COLO829 (cell line): ENCODE results near the gene SYCE1.
"Not testable (repeated sequence)": the region's sequence is repeated elsewhere in the genome, so short reads cannot be mapped to it uniquely, and the experiment has no call there.

Source experiments
- DNase-seq: peaks from one replicate; pipeline ENCODE4 v3.0.0; 2012; ENCODE audit warnings: low spot score

SYCE1 gene

DNA sequence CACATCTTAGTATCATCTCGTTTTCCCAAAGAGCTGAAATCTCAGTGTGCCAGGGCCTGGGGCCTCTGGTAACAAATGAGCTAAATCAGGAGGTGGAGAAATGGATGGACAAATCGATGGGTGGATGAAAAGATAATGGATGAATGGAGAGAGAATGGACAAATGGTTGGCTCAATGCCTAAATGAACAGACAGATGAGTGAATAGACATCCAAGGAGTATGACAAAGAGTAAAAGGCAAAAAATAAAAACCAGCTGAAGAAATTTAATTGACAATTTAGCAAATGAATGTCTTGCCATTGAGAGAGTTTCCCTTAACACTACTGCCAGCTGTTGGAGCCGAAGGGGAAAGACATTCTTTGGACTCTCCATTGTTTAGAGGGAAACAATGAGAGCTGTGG is 8.0 kb downstream of the SYCE1 start:
- no peak for DNase-seq

- DNase-seq: no peak
Measured at GRCh38 chr10:133555521-133555920, 9.9 kb downstream of the SYCE1 start.

GRCh38 chr10:133554600-133554999 is 10.8 kb downstream of the SYCE1 start:
- DNase-seq: no peak

- no peak for DNase-seq
Measured at GRCh38 chr10:133544506-133544905, 20.9 kb downstream of the SYCE1 start.

GRCh38 chr10:133541441-133541975 is 23.9 kb downstream of the SYCE1 start:
- DNase-seq: not testable (repeated sequence)

GRCh38 chr10:133537546-133538545 is 27.5 kb downstream of the SYCE1 start:
- no peak for DNase-seq

- no peak for DNase-seq
Measured at GRCh38 chr10:133536198-133536597, 29.2 kb downstream of the SYCE1 start.

GRCh38 chr10:133534417-133534816 is 31.0 kb downstream of the SYCE1 start:
- DNase-seq: no peak

- no peak for DNase-seq
Measured at GRCh38 chr10:133532871-133533270, 32.5 kb downstream of the SYCE1 start.

GRCh38 chr10:133530506-133530905 is 34.9 kb downstream of the SYCE1 start:
- no peak for DNase-seq

DNA sequence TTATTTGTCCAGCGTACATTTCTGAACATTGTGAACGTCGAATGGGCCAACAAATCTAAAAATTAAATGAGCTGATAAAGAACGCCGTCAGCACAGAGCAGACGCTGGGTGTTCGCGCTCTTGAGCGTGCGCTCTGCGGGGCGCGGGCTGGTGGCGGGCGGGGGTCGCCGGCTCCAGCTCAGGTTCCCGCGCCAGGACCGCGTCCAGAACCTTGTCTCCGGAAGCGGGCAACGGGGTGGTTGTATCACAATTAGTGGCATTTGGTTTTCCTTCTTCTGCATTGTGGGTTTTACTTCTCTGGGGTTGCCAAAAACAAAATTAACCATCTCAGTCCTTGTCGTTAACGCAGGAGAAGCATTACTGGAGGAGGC is 35.8 kb downstream of the SYCE1 start:
- DNase-seq: no peak

DNA sequence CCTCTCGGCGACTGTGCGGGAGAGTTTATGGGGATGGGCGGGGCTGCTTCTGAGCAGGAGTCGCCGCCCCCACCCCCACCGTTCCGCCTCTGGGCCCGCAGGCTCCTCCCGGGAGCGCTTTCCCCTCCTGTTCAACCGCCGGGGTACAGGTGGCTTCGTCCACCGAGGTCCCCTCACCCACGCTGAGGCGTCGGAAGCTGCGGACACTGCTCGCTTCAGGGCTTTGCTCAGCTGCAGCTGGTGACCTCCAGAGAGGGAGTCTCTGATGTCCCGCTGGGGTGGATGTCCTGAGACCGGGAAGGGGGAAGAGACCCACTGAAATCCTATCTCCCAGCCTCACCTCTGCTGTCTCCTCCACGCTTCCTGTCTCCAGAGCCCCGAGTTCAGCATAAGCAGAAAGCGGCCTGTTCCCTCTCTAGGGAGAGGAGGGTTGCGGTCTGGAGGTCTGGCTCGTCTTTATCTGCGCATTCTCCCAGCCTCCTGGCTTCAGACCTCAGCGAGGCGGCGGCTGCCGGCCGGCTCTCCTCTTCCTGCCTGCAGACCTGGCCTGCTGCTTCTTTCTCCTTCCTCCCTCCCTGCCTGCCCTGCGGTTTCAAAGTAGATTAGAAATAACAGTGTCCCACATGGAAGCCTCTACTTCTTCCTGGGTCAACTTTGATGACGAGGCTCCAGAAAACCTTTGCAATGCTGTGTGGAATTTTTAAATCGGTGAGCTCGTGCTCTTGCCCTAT is 36.4 kb downstream of the SYCE1 start:
- no peak for DNase-seq

DNA sequence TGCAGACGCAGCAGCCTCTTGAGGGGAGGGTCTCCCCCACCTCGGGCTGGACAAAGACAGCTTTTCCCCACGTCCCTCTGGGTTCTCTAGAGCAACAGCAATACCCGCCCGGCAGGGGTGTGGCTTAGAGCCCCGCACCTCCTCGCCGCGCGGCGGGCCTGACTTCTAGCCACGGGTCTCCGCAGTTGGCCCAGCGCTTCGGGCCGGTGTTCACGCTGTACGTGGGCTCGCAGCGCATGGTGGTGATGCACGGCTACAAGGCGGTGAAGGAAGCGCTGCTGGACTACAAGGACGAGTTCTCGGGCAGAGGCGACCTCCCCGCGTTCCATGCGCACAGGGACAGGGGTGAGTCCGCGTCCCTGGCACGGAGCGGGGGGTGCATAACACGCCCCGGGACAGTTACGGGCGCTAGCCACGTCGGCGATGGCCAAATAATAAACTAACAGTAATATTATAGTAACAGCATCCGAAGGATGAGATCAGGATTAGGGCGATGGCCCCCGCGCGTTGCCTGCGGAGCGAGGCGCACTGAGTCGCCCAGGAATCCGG is 37.0 kb downstream of the SYCE1 start:
- no peak for DNase-seq

DNA sequence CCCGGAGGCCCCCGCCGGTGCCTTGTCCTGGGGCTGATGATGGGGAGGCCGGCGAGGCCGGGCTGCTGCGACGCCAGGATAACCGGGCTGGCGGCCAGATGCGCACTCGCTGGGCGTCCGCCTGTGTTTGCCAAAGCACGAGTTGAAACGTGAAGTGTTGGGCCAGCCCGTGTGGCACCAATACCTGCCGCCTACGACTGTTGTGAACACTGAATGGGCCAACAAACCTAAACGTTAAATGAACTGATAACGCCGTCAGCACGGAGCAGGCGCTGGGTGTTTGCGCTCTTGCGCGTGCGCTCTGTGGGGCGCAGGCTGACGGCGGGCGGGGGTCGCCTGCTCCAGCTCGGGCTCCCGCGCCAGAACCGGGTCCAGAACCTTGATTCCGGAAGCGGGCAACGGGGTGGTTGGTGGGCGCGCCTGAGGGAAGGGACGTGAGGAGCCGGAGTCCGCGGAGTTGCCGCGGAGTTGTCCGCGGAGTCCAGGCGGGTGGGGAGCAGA is 37.6 kb downstream of the SYCE1 start:
- no peak for DNase-seq

GRCh38 chr10:133526957-133527588 is 38.3 kb downstream of the SYCE1 start, which contains the start of gene CYP2E1:
CYP2E1 (plus strand) TSS chr10:133527363; CDS start chr10:133527396, 33 bp downstream.
- DNase-seq: no peak

GRCh38 chr10:133525444-133525843 is 39.9 kb downstream of the SYCE1 start:
- DNase-seq: no peak

DNA sequence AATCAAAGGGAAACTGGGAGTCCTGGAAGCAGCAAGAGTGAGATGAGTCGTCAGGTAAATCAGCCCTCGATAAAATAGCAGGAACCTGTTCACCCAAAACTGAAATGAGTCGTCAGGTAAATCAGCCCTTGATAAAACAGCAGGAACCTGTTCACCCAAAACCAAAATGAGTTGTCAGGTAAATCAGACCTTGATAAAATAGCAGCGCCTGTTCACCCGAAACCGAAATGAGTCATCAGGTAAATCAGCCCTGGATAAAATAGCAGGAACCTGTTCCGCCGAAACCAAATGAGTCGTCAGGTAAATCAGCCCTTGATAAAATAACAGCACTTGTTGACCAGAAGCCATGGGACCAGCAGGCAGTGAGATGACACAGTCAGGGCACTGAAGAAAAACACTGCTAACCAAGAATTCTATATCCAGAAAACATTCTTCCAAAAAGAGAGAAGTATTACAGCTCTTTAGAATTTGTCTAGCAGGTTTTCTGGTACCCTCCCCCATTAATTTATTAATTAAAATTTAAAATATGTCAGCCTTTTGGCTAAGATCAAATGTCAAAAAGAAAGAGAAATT is 41.7 kb downstream of the SYCE1 start:
- no peak for DNase-seq

DNA sequence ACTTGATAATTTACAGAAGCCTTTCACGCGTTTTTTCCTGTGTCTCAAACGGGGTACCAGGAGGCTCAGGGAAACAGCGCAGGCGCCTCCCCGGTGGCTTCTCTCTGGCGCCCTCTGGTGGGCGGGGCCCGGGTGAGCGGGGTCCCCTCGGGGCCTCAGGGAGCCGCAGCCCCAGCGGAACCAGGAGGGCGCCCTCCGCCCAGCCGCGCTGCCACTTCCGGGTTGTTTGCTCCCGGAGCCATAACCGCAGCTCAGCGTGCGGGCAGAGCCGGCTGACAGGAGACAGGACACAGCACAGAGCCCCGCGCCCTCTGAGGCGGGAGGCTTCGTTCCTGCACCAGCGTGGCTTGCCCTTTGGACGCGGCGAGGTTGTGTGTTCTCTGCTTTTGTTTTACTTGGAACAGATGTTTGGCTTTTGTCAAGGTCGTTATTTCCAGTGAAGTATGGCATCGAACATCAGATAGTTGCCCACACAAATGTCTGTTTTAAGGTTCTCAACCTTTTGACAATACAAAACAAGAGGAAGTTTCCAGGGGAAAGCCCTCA is 45.1 kb downstream of the SYCE1 start:
- DNase-seq: peak; percentile 46

GRCh38 chr10:133518517-133518916 is 46.9 kb downstream of the SYCE1 start:
- DNase-seq: not testable (repeated sequence)

DNA sequence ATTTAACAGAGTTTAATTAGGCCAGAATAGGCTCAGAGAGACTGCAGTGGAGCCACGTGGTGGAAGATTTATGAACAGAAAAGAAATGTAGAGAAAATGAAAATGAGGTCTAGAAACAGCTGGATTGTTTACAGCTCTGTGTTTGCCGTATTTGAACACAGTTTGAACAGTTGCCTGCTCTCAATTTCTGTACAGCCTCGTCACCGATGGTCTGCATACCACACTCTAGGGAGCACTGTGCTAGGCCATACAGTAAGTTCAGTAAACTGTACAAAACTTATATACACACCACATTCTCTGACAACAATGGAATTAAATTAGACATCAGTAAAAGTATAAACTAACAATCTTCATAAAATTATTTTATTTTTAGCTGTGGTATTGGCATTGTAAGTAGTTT is 49.3 kb downstream of the SYCE1 start:
- DNase-seq: no peak

DNA sequence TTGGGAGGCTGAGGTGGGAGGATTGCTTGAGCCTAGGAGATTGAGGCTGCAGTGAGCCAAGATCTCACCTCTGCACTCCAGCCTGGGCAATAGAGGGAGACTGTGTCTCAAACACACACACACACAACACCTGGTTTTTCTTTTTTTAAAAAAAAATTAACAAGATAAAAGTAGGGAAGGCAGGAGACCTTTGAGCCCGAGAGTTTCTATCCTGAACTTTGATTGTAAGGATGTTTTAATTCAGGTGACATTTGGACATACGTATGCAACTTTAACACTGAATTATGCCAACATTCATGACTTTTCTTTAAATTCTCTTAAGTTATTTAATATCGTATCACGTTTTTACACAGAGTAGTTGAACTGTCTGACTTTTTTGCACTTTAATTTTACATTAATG is 49.9 kb downstream of the SYCE1 start:
- DNase-seq: no peak
